Astrocyte (in vitro differentiated cells and primary cell): Measurements from ENCODE around the gene NECAP2.
"Not testable (repeated sequence)": the region's sequence is repeated elsewhere in the genome, so short reads cannot be mapped to it uniquely, and the experiment has no call there.

Experiments used
- CTCF ChIP-seq: IDR thresholded peaks from 2 replicates; pipeline ENCODE4 v1.5.1; 2011; ENCODE audit warnings: low read depth, mild to moderate bottlenecking, inconsistent platforms, low read length, moderate library complexity; ENCODE audit not compliant: insufficient read depth
- EZH2 ChIP-seq: IDR thresholded peaks from 2 replicates; pipeline ENCODE4 v1.6.1; 2012; ENCODE audit warnings: mild to moderate bottlenecking, low read length, inconsistent platforms; ENCODE audit not compliant: insufficient read depth

- TF ChIP-seq CTCF, EZH2: not testable (repeated sequence)
Measured at GRCh38 chr1:16498047-16498446, 57.5 kb downstream of the NECAP2 start.
